ENCODE measurements around the gene COL4A1.

DNA sequence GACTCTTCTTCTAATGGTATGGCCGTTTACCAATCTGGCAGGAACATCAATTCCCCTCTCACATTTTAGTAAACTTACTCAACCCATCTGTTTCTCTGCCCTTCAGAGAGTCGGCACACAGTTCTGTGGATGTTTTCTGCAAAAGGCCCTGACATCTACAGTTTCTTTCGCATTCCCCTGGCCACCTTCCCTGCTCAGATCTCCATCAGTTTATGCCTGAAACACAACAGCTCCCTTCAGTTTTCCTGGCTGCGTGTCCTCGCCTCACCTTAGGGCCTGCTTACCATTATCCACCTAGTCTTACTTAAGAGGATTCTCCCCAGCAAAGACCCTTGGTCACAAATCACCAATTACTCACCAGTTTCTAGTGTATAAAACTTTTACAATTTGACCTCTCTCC lies 25.2 kb downstream of the COL4A1 start:
- TF ChIP-seq, protein P1, sequence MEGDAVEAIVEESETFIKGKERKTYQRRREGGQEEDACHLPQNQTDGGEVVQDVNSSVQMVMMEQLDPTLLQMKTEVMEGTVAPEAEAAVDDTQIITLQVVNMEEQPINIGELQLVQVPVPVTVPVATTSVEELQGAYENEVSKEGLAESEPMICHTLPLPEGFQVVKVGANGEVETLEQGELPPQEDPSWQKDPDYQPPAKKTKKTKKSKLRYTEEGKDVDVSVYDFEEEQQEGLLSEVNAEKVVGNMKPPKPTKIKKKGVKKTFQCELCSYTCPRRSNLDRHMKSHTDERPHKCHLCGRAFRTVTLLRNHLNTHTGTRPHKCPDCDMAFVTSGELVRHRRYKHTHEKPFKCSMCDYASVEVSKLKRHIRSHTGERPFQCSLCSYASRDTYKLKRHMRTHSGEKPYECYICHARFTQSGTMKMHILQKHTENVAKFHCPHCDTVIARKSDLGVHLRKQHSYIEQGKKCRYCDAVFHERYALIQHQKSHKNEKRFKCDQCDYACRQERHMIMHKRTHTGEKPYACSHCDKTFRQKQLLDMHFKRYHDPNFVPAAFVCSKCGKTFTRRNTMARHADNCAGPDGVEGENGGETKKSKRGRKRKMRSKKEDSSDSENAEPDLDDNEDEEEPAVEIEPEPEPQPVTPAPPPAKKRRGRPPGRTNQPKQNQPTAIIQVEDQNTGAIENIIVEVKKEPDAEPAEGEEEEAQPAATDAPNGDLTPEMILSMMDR (IDR thresholded peaks at IDR 0.05): no peak
- TF ChIP-seq POLR2AphosphoS5 (IDR thresholded peaks at IDR 0.05) (no peak), POLR2A (IDR thresholded peaks at IDR 0.05) (no peak)
